GM21360 (cell line): Measurements from ENCODE around the gene RPS15A.
"Not testable (repeated sequence)": the region's sequence is repeated elsewhere in the genome, so short reads cannot be mapped to it uniquely, and the experiment has no call there.

Experiments used
- ATAC-seq: cut with Tn5 transposase; IDR thresholded peaks from one replicate; pipeline ENCODE4 v1.9.1; 2021; ENCODE audit warnings: mild to moderate bottlenecking, moderate library complexity; ENCODE audit not compliant: unreplicated experiment

The RPS15A gene

DNA sequence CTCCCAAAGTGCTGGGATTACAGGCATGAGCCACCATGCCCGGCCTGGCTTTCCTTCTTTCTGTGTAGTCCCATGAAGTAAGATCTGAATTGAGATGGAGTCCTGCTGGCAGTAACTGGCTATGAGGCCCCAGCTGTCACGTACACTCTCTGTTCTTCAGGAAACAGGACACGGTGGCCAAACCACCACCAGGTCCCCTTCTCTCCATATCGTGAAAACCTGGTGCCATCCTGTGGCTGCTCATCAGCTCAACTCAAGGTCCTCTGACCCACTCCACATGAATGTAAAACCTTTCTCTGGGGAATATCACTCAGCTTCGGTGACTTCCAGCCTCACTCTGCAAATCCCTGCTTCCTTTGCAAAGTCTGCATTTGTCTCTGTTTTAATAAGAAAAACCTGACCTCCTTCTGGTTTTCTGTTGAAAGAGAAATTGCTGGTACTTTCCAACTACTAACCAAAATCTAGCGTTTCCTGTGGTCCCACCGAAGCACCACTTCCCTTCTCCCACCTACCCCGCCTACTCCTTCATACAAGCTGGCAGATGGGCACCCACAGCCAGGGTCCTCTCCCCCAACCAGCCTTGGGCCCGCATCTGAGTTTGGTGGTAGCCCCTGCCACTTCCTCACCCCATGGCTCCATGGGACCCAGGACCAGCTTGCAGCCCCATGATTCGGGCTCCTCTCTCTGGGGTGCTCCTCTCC lies 32.0 kb downstream of the RPS15A start:
- ATAC-seq: not testable (repeated sequence)

DNA sequence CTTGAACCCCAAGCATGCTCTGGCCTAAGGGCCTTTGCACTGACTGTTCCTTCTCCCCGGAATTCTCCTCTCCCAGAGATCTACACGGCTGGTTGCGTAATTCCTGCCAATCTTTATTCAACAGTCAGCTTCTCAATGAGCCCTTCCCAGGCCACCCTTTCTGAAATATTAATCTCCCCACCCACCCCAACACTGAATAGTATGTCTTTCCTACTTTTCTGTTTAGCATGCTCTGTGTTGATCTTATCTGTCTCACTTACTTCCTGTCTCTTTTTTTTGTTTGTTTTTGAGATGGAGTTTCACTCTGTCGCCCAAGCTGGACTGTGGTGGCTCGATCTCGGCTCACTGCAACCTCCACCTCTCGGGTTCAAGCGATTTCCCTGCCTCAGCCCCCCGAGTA lies 33.5 kb downstream of the RPS15A start:
- ATAC-seq: not testable (repeated sequence)

DNA sequence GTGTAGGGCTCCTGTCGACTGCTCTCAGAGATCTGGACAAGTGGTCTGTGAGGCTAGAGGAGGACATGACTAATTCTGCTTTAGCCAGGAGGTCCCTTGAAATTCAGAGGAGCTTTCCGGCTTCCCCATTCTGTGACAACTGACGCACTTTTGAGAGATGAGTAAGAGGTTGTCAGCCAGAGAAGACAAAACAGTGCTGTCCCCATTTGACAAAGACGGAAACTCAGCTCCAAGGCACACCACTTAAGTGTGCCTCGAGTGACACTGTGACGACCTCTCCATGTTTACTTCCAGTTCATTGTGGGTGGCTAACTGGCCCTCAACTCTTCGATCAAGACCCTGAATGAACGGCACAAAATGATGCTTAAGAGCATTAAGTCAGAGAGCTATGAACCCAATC lies 47.3 kb downstream of the RPS15A start:
- ATAC-seq: not testable (repeated sequence)

DNA sequence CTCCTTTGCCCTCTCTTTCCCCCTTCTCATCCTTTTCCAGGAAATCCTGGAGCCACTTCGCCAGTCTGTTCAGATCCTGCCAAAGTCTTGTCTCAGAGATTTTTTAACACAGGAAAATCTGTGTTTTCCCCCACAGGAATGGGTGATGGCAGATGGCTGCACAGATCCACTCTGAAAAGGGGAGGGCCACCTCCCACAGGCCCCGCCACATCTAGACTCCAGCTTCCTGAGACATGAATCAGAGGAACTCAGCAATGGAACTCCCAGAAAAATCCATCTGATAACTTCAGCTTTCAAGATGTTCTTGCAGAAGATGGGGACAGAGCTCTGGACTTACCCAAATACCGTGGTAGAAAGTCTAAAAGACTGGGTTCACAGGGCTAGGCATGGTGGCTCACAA lies 50.1 kb downstream of the RPS15A start:
- ATAC-seq: not testable (repeated sequence)

DNA sequence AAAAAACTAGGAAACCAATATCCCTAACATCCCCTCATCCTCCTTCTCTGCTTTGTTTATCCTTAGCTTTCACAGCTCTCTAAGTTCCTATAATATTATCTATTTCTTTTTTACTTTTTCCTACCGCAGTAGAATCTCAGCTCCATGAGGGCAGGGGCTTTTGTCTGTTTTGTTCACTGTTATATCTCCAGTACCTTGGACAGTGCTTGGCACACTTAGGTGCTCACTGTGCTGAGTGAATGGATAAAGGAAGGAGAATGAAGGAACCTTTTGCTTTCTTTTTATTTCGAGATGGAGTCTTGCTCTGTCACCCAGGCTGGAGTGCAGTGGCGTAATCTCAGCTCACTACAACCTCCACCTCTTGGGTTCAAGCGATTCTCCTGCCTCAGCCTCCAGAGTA lies 51.4 kb downstream of the RPS15A start:
- not testable (repeated sequence) for ATAC-seq

DNA sequence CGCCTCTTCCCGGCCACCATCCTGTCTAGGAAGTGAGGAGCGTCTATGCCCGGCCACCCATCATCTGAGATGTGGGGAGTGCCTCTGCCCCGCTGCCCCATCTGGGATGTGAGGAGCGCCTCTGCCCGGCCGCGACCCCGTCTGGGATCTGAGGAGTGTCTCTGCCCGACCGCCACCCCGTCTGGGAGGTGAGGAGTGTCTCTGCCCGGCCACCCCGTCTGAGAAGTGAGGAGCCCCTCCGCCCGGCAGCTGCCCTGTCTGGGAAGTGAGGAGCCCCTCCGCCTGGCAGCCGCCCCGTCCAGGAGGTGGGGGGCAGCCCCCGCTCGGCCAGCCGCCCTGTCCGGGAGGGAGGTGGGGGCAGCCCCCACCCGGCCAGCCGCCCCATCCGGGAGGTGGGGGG lies 55.9 kb downstream of the RPS15A start:
- not testable (repeated sequence) for ATAC-seq
